Skin of body (tissue), 2 donors: ENCODE data around the gene ZSCAN9. TPM values are rescaled to one million over a fixed set of nuclear protein-coding genes. Genes with fewer than 3 reads are reported as not detected.

Experiments
- DNase-seq: peaks from one replicate; lab custom pipeline; 2025; lab: John Stamatoyannopoulos, UW
- total RNA-seq: library from RNA; depleted of rRNA; stranded (reverse); fragments of >200 nt; gene quantifications from one replicate; pipeline ENCODE4 v1.2.3, GENCODE V29; 2014

The ZSCAN9 gene
- total RNA-seq = 9.9 TPM

DNA sequence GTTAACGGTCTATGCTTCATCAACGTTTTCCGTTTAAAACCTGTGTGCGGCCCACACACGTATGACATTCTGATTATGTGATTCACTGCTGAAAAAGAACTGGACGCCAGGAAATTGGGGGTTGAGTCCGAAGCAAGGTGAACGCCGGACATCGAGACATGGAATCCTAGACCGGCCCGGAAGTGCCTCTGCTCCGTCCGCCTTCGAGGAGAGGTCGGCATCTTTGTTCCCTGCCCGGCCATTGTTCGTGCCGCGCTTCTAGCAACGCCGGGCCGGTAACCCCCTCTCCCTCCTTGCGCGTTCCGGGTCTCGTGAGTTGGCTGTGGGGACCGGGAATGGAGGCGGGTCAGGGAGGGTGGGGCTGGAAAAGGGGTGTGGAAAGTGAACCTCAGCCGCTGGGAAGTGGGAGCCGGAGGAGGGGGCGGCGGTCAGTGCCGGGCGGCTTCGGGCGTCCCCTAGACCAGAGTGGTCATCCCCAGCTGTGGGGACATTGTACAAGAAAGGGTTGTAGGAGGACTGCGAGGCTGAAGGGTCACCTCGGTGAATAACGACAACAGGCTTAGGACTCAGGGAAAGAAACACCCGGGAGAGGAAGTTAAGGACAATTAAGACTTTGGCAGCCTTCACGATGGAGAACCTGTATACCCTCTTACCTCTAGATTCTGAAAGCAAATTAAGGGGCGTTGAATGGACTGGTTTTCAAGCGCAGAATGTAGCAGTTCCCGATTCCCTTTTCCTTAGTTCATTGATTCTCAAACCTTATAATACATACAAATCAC lies at the start of gene ZSCAN9:
ZSCAN9 (plus strand) TSS at position 220 of the 779 bp plus-strand sequence. CDS start 1,810 bp downstream, outside the sequence.
- DNase-seq = peak; percentile 43

DNA sequence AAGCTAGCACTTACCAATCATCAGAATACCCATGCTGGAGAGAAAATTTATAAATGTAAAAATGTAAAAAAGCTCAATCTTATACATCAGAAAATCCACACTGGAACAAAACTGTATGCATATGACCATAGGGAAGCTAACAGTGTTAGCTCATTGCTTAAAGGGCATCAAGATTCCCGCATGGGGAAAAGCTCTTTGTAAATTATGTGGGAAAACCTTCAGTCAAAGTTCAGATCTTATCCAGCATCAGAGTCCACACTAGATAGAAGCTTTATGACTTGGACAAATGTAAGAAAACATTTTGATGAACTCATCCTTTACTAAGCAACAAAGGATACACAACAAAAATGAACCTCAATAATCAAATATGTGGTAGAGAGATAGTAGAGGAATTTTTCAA lies 48.7 kb upstream of the ZSCAN9 start:
- no peak for DNase-seq

DNA sequence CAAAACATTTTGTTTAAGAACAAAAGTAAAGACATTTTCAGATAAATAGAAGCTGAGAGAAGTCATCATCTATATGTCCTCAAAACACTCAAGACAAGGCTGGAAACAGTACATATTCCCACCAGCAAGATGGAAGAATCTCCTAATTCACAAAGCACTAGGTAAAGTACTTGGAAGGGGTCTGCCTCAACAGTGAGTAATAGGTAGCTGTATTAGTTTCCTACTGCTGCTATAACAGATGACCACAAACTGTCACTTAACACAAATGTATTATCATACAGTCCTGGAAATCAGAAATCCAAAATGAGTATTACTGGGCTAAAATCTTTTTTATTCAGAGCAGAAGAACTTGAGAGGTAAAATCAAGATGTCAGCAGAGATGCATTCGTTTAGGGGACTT lies 42.8 kb upstream of the ZSCAN9 start:
- DNase-seq = no peak

DNA sequence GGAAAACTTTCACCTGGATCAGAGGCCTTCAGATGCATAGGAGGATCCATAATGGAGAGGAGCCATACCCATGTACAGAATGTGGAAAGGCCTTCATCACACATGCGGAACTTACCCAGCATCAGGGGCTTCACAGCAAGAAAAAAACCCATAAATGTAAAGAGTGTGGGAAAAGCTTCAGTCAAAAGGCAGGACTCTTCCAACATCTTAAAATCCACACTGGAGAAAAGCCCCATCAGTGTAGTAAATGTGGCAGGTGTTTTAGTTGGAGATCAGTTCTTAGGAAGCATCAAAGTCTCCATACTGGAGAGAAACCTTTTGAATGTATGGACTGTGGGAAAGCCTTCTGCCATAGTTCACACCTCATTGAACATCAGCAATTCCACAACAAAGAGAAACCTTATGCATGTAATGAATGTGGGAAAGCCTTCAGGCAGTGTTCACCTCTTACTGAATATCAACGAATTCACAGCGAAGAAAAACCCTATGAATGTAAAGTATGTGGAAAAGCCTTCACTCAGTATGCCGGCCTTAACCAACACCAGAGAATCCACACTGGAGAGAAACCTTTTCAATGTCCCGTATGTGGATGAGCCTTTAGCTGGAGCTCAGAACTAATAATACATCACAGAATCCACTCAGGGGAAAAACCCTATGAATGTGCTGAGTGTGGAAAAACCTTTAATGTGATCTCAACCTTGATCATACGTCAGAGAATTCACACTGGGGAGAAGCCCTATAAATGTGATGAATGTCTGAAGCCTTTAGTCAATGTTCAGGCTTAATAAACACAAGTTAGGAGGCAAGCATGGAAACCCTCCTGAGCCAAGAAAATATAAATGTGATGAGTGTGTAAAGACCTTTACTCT lies 36.7 kb upstream of the ZSCAN9 start:
- no peak for DNase-seq

DNA sequence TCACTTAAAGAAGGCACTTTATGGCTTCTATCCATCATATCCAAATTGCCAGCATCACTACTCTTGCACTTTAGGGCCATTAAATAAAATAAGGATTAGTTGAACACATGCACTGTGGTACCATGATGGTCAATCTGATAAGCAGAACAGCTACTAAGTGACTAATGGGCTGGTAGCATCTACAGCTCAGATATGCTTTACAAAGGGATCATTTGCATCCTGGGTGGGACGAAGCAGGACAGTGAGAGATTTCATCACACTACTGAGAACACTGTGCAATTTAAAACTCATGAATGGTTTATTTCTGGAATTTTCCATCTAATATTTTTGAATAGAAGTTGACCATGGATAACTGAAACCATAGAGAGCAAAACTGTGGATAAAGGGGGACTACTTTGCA lies 25.1 kb upstream of the ZSCAN9 start:
- DNase-seq = no peak

DNA sequence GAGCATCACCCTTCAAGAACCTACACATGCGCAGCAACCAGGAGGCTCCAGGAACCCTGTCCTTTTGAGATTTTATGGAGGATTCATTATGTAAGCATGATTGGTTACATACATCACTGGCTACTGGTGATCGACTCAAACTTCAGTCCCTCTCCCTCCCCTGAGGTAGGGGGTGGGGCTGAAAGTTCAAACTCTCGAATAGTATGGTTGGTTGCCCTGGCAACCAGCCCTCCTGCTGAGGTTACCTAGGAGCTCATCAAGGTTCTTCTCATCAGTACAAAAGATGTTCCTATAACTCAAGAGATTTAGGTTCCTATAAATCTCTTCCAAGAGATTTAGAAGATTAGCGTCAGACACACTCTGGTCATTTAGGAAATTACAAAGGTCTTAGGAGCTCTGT lies 21.9 kb upstream of the ZSCAN9 start:
- no peak for DNase-seq

DNA sequence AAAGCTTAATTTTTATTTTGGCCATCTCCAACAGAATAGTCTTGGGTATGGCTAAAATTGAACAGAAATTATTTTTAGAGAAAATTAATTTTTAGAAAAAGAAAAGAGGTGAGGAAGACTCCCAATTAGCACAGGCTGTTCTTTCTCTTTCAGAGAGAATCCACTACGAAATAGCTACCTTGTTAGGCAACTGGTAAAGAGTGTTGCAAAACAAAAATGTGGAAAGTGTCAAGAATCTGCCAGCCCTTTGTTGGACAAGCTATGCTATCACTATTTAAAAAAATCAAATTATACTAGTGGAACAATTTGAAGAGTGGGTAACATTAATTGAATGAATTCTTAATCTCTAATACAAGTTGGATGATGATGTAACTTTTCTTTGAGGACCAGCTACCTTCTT lies 19.2 kb upstream of the ZSCAN9 start:
- no peak for DNase-seq

DNA sequence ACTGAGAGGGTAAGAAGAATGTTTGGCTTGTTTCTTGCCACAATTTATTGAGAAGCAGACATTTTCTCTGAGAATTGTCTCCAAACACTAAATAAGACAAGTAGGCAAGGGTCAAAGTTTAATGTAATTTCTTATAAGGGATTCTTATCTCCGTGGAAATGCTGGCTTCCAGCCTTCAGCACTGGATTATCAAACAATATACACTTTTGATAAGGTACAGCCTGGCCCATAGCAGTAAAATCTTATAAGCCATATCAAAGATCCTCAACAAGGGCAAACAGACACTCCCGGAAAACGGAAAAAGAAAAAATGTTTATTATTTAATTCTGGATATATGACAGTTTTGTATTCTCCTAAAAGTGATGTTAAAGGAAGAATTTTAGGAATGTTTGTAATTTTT lies 18.5 kb upstream of the ZSCAN9 start:
- DNase-seq = no peak

DNA sequence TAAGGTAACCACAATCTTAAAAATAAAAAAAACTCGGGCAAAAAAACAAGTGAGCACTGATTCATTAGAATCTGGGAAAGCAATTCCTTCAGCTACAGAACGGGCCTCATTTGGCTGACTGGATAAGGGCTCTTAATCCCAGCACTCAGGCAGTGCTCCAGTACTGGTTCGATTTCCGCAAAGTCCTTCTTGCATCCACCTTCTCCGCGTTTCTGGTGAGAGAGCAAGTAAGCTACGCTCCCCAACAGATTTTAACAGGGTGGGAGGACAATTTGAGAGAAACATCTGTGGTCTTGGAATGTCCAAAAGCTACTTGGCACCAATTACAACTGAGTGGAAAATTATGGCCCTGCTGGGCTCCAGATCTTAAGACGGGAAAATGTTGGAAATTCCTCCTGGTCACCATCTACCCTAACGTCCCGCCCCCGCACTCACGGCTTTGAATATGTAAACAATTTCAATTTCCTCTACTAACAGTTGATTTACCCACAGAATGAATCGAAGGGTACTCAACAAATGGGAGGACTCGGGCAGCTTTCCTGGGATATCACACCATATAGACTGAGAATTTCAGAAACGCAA lies 18.1 kb upstream of the ZSCAN9 start:
- DNase-seq = no peak

DNA sequence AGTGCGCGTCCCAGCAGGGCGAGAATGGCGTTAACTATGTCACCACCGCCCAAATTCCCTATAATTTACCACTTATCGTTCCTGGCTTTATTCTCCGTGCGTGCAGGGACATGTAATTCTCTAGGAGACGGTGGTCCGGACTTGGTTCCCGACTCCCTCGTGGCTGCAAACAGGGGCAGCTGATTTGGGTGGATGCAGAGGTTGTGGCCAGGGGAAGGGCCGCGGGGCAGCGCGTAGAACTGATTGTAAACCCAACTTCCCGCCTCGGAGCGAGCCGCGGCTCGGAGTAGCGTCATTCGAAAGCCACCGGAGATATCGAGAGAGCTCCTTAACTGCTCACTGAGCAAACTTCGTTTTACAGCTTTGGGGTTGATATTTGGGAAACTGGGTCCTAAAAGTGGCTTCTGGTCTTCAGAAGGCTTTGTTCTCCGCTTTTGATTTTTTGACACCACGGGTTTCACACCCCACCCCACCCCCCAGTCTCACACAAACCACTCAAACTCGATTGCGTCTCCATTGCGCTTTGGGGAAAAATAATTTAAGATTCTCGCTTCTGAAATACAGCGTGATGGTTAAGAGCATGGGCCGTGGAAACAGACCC lies 17.5 kb upstream of the ZSCAN9 start:
- DNase-seq = no peak

DNA sequence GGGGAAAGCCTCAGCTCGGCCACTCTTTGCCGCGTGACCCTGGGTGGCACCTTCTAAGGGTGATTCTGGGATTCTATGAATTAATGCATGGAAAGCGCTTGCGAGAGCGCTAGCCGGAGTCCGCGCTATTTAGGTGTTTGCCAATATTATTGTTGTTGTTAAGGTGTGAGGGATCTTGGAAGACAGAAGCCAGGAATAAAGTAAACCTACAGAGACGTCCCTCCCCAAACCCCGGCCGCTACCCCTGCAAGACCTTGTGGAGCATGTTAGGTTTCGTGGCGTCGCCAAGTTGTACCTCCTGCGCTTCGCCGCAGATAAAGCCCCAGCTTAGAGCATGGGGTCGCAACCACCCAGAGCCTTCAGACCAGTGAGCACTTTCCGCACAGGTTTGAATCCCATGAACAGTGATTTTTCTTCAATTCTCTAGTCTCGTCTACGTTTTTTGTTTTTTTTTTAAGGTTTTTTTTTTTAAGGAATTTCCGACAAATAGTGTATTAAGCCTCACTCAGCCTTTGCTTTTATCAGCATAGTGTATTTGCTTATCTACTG lies 16.9 kb upstream of the ZSCAN9 start:
- no peak for DNase-seq

DNA sequence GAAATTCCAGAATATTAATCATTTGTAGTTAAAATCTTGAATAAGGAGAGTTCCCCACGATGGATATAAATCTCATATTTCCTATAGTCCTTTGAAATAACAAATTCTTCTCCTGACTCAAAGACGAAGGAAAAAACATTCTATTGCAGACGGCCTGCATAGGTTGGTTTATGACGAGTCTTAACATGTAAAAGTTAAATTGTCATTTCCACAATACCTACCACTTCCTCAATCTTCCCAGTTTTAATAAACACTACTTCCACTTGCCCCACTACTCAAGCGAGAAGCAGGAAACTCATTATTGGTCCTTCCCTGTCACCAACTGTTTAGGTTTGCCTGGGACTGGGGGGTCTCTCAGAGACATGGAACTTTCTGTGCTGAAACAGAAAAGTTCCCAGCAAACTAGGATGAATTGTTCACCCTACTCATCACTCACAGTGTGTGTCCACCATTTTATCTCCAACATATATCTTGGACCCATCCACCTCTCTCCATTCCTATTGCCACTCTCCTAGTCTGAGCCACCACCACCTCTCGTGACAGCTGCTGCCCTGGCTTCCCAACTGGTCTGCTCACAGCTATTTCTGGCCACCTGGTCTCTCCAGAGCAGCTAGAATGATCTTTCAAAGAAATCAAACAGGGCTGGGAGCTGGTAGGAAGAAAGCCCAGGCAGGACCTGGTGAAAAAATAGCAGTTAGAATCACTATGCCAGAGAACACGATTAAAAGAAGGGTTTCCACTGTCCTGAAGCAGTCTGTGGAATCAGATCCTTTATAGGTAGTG lies 15.1 kb upstream of the ZSCAN9 start:
- DNase-seq = no peak

DNA sequence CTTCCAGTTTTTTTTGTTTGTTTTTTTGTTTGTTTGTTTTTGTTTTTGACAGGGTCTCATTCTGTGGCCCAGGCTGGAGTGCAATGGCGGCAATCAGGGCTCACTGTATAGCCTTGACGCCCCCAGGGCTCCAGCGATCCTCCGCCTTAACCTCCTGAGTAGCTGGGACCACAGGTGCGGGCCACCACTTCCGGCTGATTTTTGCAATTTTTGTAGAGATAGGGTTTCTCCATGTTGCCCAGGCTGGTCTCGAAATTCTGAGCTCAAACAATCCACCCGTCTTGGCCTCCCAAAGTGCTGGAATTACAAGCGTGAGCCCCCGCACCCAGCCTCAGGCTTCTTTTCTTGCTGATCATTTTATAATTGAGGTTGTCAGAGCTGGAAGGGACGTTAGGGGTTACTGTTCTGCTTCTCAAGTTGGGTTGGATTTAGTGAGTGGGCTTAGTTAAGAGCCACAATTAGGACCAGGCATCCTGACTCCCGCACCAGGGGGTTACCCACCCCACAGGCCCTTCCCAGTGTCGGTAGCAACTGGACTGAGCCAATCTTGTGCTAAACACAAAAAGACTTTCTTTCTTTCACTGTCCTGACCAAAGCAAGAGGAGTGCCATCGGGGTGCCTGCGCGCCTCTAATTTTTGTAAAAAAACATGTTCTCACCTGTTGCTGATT lies 13.1 kb upstream of the ZSCAN9 start:
- DNase-seq = no peak

DNA sequence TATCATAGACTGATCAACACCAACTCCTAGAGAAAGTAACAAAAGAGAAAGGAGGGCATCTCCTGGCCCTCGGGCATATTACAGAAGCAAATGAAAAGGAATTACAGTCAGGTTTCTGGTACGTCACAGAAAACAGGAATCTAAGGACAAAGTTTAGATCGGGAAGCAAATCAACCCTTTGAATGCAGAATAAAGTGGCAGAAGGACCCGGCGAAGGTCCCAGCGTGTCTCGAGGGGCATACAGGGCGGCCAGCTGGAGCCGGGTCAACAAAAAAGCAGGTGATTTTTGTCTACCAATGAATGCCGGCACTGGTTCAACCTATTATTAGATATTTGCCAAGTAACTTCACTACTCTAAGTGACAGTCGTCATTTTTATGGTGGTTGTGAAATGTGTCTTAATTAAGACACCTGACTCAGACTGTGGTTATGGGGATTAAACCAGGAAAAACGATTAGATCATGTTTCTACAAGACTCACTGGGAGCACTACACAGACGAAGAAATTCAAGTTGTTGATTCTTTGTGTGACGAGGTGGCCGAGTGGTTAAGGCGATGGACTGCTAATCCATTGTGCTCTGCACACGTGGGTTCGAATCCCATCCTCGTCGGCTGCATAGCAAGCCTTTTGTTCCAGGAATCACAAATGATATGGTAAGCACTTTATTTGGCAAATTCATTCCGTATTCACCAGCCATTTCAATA lies 12.4 kb upstream of the ZSCAN9 start:
- no peak for DNase-seq

DNA sequence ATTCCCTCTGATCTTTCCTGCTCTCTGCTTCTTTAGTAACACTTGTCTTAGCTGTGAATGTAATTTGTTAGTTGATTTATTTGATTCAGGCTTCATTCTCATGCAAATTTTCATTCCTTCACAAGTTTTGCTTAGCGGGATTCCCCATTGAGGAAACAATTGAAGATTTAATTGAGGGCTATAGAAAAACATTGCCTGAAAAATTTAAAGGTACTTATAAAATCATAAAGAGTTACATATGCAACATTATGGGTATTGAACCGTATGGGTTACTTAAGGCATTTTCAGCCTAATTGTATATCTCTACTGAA lies 11.9 kb upstream of the ZSCAN9 start:
- DNase-seq = no peak

DNA sequence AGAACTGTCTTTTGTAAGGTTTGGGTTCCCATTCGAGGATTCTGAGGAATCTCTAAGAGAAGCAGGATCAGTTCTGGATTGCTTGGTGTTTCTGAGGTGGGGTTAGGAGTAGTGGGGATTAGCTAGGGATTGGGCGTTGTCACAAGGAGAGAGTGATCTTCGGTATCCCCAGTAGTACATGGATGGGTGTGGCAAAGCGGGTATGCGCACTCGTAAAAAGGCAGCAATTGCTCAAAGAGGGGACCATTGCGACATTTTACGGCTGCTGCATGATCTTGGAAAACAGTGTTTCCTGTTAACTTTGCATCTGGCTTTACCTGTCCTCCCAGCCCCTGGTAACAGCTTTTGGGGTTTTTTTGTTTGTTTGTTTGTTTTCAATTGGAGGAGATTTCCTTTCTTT lies 9.7 kb upstream of the ZSCAN9 start:
- DNase-seq = no peak

DNA sequence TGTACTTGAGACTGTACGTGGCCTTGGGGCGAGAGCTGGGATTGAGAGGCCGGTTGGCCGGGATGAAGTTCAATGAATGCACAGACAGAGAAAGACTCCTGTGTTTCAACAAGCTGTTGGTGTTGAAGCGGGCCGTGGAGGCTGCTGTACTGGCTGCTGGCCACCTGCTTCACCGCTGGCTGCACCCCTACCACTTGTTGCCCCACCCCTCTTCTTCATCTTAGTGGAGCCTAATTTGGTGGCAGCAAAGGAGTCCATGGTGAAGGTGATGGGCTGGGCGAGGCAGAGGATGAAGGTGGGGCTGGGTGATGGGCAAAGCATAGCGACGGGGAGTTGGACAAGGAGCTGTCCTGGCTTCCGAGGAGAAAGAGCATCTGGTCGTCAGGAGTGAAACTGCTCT lies 7.2 kb upstream of the ZSCAN9 start:
- no peak for DNase-seq

DNA sequence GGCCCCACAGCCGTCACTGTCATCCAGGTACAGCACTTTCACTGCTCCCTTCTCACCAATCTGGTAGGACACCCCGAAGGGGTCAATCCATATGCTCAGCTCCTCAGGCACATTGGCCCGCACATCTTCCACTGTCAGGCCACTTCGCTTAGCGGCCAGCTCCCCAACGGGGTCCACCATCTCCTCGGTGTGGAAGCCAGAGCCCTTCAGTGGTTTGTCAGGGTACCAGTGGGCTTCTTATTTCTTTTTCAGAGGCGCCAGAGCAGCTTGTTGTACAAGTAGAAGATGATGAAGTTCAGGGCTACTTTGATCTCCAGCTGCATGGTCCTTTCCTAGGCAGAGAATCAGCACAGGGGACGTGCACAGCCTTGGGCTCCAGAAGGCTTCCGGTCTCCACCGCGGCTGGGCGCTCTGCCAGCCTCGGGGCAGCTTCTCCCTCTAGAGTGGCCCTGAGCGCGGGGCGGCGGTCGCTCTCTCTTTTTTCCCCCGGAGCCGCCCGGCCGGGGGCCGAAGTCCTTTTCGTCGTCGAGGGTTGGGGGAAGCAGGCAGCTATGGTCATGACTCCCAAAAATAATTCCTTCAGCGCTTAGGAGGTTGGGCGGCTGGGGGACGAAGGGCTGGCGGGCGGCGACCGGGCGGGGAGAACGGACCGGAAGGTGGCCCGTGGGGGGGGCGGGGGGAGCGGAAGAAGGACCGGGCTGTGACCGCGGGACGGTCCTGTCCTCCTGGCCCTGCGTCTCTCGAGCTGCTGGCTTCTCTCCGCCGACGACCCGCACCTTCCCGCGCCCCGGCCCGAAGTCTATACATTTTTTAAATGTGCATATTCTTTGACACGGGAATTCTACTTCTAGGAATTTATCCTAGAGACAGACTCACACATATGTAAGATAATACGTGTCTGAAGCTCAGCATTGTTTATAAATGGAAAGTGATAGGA lies 6.5 kb upstream of the ZSCAN9 start:
- peak; percentile 9 for DNase-seq
